Superior temporal gyrus (tissue), 1 donor: ENCODE results near the gene WNT9A.
"Not testable (repeated sequence)": the region's sequence is repeated elsewhere in the genome, so short reads cannot be mapped to it uniquely, and the experiment has no call there.

Experiments used
- DNase-seq: peaks from one replicate; pipeline ENCODE4 v3.0.0-alpha.2; 2016; ENCODE audit errors: extremely low spot score

Gene WNT9A

GRCh38 chr1:227947676-227948492 is at the start of gene WNT9A:
WNT9A (minus strand) TSS chr1:227947932; CDS start chr1:227947887, 45 bp downstream.
- no peak for DNase-seq

GRCh38 chr1:227996187-227996950 is 48.6 kb upstream of the WNT9A start:
- no peak for DNase-seq

GRCh38 chr1:227994632-227995300 is 47.0 kb upstream of the WNT9A start:
- no peak for DNase-seq

GRCh38 chr1:227987181-227987580 is 39.4 kb upstream of the WNT9A start:
- DNase-seq = no peak

GRCh38 chr1:227975583-227976283 is 28.0 kb upstream of the WNT9A start:
- not testable (repeated sequence) for DNase-seq

GRCh38 chr1:227973724-227974288 is 26.1 kb upstream of the WNT9A start:
- not testable (repeated sequence) for DNase-seq

GRCh38 chr1:227972843-227973374 is 25.2 kb upstream of the WNT9A start:
- not testable (repeated sequence) for DNase-seq

GRCh38 chr1:227972283-227972679 is 24.5 kb upstream of the WNT9A start:
- not testable (repeated sequence) for DNase-seq

- not testable (repeated sequence) for DNase-seq
Measured at GRCh38 chr1:227971643-227972282, 24.0 kb upstream of the WNT9A start.

- not testable (repeated sequence) for DNase-seq
Measured at GRCh38 chr1:227971216-227971615, 23.5 kb upstream of the WNT9A start.

GRCh38 chr1:227970076-227970995 is 22.6 kb upstream of the WNT9A start:
- not testable (repeated sequence) for DNase-seq

GRCh38 chr1:227967815-227968214 is 20.1 kb upstream of the WNT9A start:
- DNase-seq = not testable (repeated sequence)

- not testable (repeated sequence) for DNase-seq
Measured at GRCh38 chr1:227966733-227967132, 19.0 kb upstream of the WNT9A start.

- DNase-seq = no peak
Measured at GRCh38 chr1:227961651-227962466, 14.1 kb upstream of the WNT9A start.

GRCh38 chr1:227959325-227959860 is 11.7 kb upstream of the WNT9A start:
- no peak for DNase-seq

GRCh38 chr1:227958617-227959324 is 11.0 kb upstream of the WNT9A start:
- no peak for DNase-seq

GRCh38 chr1:227955808-227956207 is 8.1 kb upstream of the WNT9A start:
- no peak for DNase-seq
